H9 (cell line): ENCODE data around the gene ITPRIPL2. TPM values are rescaled to one million over a fixed set of nuclear protein-coding genes. Genes with fewer than 3 reads are reported as not detected.

Experiments
- DNase-seq: peaks from one replicate; pipeline ENCODE4 v3.0.0-alpha.2; 2017
- H2AFZ ChIP-seq: one replicate; pipeline ENCODE4 v1.6.1; 2013; ENCODE audit warnings: mild to moderate bottlenecking, low read length, control low read depth, moderate library complexity
- H2AK5ac ChIP-seq: 2 replicates; pipeline ENCODE4 v1.6.1; 2013; ENCODE audit warnings: low read length, control low read depth, mixed read lengths; ENCODE audit not compliant: insufficient read length
- H2BK120ac ChIP-seq: one replicate; pipeline ENCODE4 v1.6.1; 2013; ENCODE audit warnings: low read depth, mild to moderate bottlenecking, low read length, control low read depth, inconsistent platforms; ENCODE audit not compliant: poor library complexity, severe bottlenecking
- H2BK12ac ChIP-seq: 2 replicates; pipeline ENCODE4 v1.6.1; 2013; ENCODE audit warnings: low read length, control low read depth, mixed read lengths, low read depth; ENCODE audit not compliant: insufficient read length
- H2BK15ac ChIP-seq: 2 replicates; pipeline ENCODE4 v1.6.1; 2013; ENCODE audit warnings: low read depth, low read length, control low read depth
- H2BK20ac ChIP-seq: one replicate; pipeline ENCODE4 v1.6.1; 2013; ENCODE audit warnings: low read depth, mild to moderate bottlenecking, low read length, control low read depth, inconsistent platforms; ENCODE audit not compliant: poor library complexity, severe bottlenecking
- H2BK5ac ChIP-seq: 2 replicates; pipeline ENCODE4 v1.6.1; 2013; ENCODE audit warnings: low read length, control low read depth, mixed read lengths; ENCODE audit not compliant: insufficient read length
- H3K14ac ChIP-seq: 2 replicates; pipeline ENCODE4 v1.6.1; 2013; ENCODE audit warnings: low read length, control low read depth; ENCODE audit not compliant: insufficient read depth
- H3K18ac ChIP-seq: 2 replicates; pipeline ENCODE4 v1.6.1; 2013; ENCODE audit warnings: low read depth, mild to moderate bottlenecking, mixed read lengths, low read length, control low read depth; ENCODE audit not compliant: insufficient read length
- H3K23ac ChIP-seq: 2 replicates; pipeline ENCODE4 v1.6.1; 2013; ENCODE audit warnings: low read length, control low read depth, mixed read lengths, low read depth; ENCODE audit not compliant: insufficient read length
- H3K23me2 ChIP-seq: 2 replicates; pipeline ENCODE4 v1.6.1; 2013; ENCODE audit warnings: low read depth, mild to moderate bottlenecking, mixed read lengths, low read length, control low read depth; ENCODE audit not compliant: insufficient read length, poor library complexity, severe bottlenecking
- H3K27ac ChIP-seq: 2 replicates; pipeline ENCODE4 v1.5.1; 2013; ENCODE audit warnings: low read length, control low read depth, mixed read lengths, low read depth; ENCODE audit not compliant: insufficient read length
- H3K27me3 ChIP-seq: 2 replicates; pipeline ENCODE4 v1.6.1; 2013; ENCODE audit warnings: low read length, control low read depth, inconsistent platforms; ENCODE audit not compliant: insufficient read depth
- H3K4ac ChIP-seq: 2 replicates; pipeline ENCODE4 v1.6.1; 2013; ENCODE audit warnings: low read depth, mild to moderate bottlenecking, control low read depth, inconsistent platforms, low read length, moderate library complexity
- H3K4me1 ChIP-seq: 2 replicates; pipeline ENCODE4 v1.6.1; 2013; ENCODE audit warnings: low read length, control low read depth, inconsistent platforms; ENCODE audit not compliant: insufficient read depth
- H3K4me2 ChIP-seq: 2 replicates; pipeline ENCODE4 v1.6.1; 2013; ENCODE audit warnings: low read length, control low read depth, mixed read lengths; ENCODE audit not compliant: insufficient read length, insufficient read depth
- H3K56ac ChIP-seq: 2 replicates; pipeline ENCODE4 v1.6.1; 2013; ENCODE audit warnings: low read depth, mild to moderate bottlenecking, mixed read lengths, low read length, control low read depth; ENCODE audit not compliant: insufficient read length
- H3K79me1 ChIP-seq: 2 replicates; pipeline ENCODE4 v1.6.1; 2013; ENCODE audit warnings: low read depth, mild to moderate bottlenecking, moderate library complexity, low read length, control low read depth, inconsistent platforms; ENCODE audit not compliant: insufficient read depth, poor library complexity, severe bottlenecking
- H3K79me2 ChIP-seq: 2 replicates; pipeline ENCODE4 v1.6.1; 2013; ENCODE audit warnings: low read length, control low read depth, inconsistent platforms; ENCODE audit not compliant: insufficient read depth
- H3K9ac ChIP-seq: 2 replicates; pipeline ENCODE4 v1.6.1; 2013; ENCODE audit warnings: low read length, control low read depth, mixed read lengths; ENCODE audit not compliant: insufficient read length; ENCODE audit errors: extremely low read depth
- H3K9me3 ChIP-seq: one replicate; pipeline ENCODE4 v1.6.1; 2013; ENCODE audit warnings: low read depth, low read length, inconsistent platforms; ENCODE audit not compliant: control insufficient read depth
- H3T11ph ChIP-seq: one replicate; pipeline ENCODE4 v1.6.1; 2013; ENCODE audit warnings: mild to moderate bottlenecking, low read length, control low read depth, inconsistent platforms
- H4K20me1 ChIP-seq: one replicate; pipeline ENCODE4 v1.6.1; 2013; ENCODE audit not compliant: control insufficient read depth, insufficient read length, insufficient read depth
- H4K5ac ChIP-seq: 2 replicates; pipeline ENCODE4 v1.6.1; 2013; ENCODE audit warnings: low read depth, mild to moderate bottlenecking, mixed read lengths, low read length, control low read depth; ENCODE audit not compliant: insufficient read length
- H4K8ac ChIP-seq: replicated peaks from 2 replicates; pipeline ENCODE4 v1.6.1; 2013; ENCODE audit warnings: low read length, control low read depth, mixed read lengths, low read depth; ENCODE audit not compliant: insufficient read length
- H4K91ac ChIP-seq: 2 replicates; pipeline ENCODE4 v1.6.1; 2013; ENCODE audit warnings: low read depth, mild to moderate bottlenecking, moderate library complexity, mixed read lengths, low read length, control low read depth; ENCODE audit not compliant: insufficient read length
- H3K27ac Mint-ChIP-seq, 3 experiments: 2 replicates in 2 of 3; 3 replicates in 1 of 3; pipeline ENCODE4 v1.8.0; 2020 to 2021; ENCODE audit warnings: mixed read lengths in 3 of 3, mild to moderate bottlenecking in 1 of 3, moderate library complexity in 1 of 3
- H3K27me3 Mint-ChIP-seq: 2 replicates; pipeline ENCODE4 v1.8.0; 2021; ENCODE audit warnings: low read depth, mild to moderate bottlenecking, moderate library complexity, mixed read lengths
- H3K36me3 Mint-ChIP-seq, 3 experiments: 2 replicates in 2 of 3; 3 replicates in 1 of 3; pipeline ENCODE4 v1.8.0; 2020 to 2021; ENCODE audit warnings: low read depth in 3 of 3, mixed read lengths in 3 of 3; ENCODE audit not compliant: insufficient read depth in 1 of 3
- H3K4me1 Mint-ChIP-seq, 2 experiments: 2 replicates each; pipeline ENCODE4 v1.8.0; 2020; ENCODE audit warnings: mixed read lengths in 2 of 2
- H3K4me3 Mint-ChIP-seq, 2 experiments: 2 replicates in 1 of 2; 3 replicates in 1 of 2; pipeline ENCODE4 v1.8.0; 2020 to 2021; ENCODE audit warnings: mild to moderate bottlenecking in 2 of 2, mixed read lengths in 2 of 2, moderate library complexity in 1 of 2
- H3K9me3 Mint-ChIP-seq, 2 experiments: 2 replicates in 1 of 2; 3 replicates in 1 of 2; pipeline ENCODE4 v1.8.0; 2020; ENCODE audit warnings: mild to moderate bottlenecking in 2 of 2, mixed read lengths in 2 of 2, moderate library complexity in 1 of 2
- CTCF ChIP-seq: fragments of 200-600 bp; sonication (generic); conservative IDR thresholded peaks from 3 replicates; pipeline ENCODE4 v1.8.0; 2021; ENCODE audit warnings: antibody characterized with exemption, mild to moderate bottlenecking
- WGBS: extraction: QIAGEN DNeasy Blood & Tissue Kit; methylation state at CpG from one replicate; pipeline ENCODE4 v1.1.7; 2013; ENCODE audit warnings: missing lambda C conversion rate, low lambda C conversion rate, mixed read lengths; ENCODE audit not compliant: insufficient read length; ENCODE audit errors: extremely low coverage; 5-methylcytosine and 5-hydroxymethylcytosine counted together
- total RNA-seq: library from RNA; stranded (reverse); gene quantifications from 2 replicates; pipeline ENCODE4 v1.2.1, GENCODE V29; 2021

The ITPRIPL2 gene
- total RNA-seq, 1 experiment from 2014 or later: 9.1 TPM

- Histone ChIP-seq H3T11ph (no peak overlapping the region), H4K5ac (no peak overlapping the region), H3K9me3 (no peaks in the 10 kb centered on the region), H4K20me1 (no peaks in the 10 kb centered on the region), H3K27me3 (no peaks in the 10 kb centered on the region), H2AK5ac (no peak overlapping the region), H3K4me1 (no peaks in the 10 kb centered on the region; the same call in 1 of the 2 replicates), H2AFZ (no peak overlapping the region), H3K4ac (no peak overlapping the region), H3K9ac (no peak overlapping the region), H4K91ac (no peak overlapping the region), H3K56ac (no peak overlapping the region), H2BK20ac (no peak overlapping the region), H3K23ac (no peak overlapping the region), H3K79me1 (no peaks in the 10 kb centered on the region), H2BK120ac (no peak overlapping the region), H3K23me2 (no peaks in the 10 kb centered on the region), H2BK12ac (no peak overlapping the region), H2BK15ac (no peak overlapping the region), H3K79me2 (no peaks in the 10 kb centered on the region), H3K14ac (no peak overlapping the region), H3K27ac (no peak overlapping the region), H2BK5ac (no peak overlapping the region), H3K4me2 (no peak overlapping the region), H4K8ac (no peak overlapping the region), H3K18ac (no peak overlapping the region)
- H3K27me3 Mint-ChIP-seq: peaks cover 34% of the 10 kb centered on the region
- no CpG with 5 or more reads among the region's 2 CpGs for WGBS
- H3K9me3 Mint-ChIP-seq: peaks cover 8 to 11% of the 10 kb centered on the region in 2 experiments; a peak in 3 of 5 replicates
- H3K27ac Mint-ChIP-seq: no peak overlapping the region
- no peaks in the 10 kb centered on the region for H3K4me1 Mint-ChIP-seq
- peaks cover 0 to 2% (median 0%) of the 10 kb centered on the region in 3 experiments; a peak in 1 of 7 replicates for H3K36me3 Mint-ChIP-seq
- no peak for TF ChIP-seq CTCF
- no peak overlapping the region for H3K4me3 Mint-ChIP-seq
- DNase-seq: no peak
Measured at GRCh38 chr16:19151310-19151709, 37.5 kb downstream of the ITPRIPL2 start.
